ES-I3 (cell line): ENCODE data around the gene KLK5.

Experiments
- H3K36me3 ChIP-seq: 2 replicates; pipeline ENCODE4 v1.6.1; 2013; ENCODE audit warnings: mild to moderate bottlenecking, low read length, control low read depth, moderate library complexity; ENCODE audit not compliant: insufficient read depth
- H3K4me1 ChIP-seq: 2 replicates; pipeline ENCODE4 v1.6.1; 2013; ENCODE audit warnings: mild to moderate bottlenecking, control low read depth, low read length; ENCODE audit not compliant: insufficient read depth
- H3K9ac ChIP-seq: 2 replicates; pipeline ENCODE4 v1.6.1; 2013; ENCODE audit warnings: low read depth, mild to moderate bottlenecking, low read length, moderate library complexity
- H3K9me3 ChIP-seq: 2 replicates; pipeline ENCODE4 v1.6.1; 2013; ENCODE audit warnings: mild to moderate bottlenecking, low read length, moderate library complexity; ENCODE audit not compliant: control insufficient read depth, insufficient read depth

The KLK5 gene

GRCh38 chr19:50959731-50960500 lies 7.1 kb upstream of the KLK5 start:
- H3K36me3 ChIP-seq = no peaks in the 10 kb centered on the region
- H3K9me3 ChIP-seq = no peaks in the 10 kb centered on the region
- no peaks in the 10 kb centered on the region for H3K4me1 ChIP-seq
- no peak overlapping the region for H3K9ac ChIP-seq

DNA sequence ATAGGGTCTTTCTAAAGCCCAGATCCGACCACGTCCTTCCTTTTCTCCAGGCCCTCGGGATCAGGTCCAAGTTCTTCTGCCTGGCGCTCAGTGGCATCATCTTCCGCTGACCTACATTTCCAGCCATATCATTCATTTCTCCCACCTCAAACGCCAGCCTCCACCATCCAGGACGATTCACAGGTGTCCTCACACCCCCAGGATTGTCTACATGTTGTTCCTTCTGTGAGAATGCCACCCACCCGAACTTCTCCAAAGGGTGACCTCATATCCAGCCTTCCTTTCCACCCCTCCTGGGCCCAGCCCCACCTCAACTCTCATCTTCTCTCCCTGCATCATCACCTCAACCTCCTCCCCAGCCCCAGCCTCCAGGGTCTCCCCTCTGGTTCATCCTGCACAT lies 4.7 kb upstream of the KLK5 start:
- Histone ChIP-seq H3K36me3 (no peaks in the 10 kb centered on the region), H3K4me1 (no peaks in the 10 kb centered on the region; the same call in 1 of the 2 replicates), H3K9me3 (no peaks in the 10 kb centered on the region), H3K9ac (no peak overlapping the region)

DNA sequence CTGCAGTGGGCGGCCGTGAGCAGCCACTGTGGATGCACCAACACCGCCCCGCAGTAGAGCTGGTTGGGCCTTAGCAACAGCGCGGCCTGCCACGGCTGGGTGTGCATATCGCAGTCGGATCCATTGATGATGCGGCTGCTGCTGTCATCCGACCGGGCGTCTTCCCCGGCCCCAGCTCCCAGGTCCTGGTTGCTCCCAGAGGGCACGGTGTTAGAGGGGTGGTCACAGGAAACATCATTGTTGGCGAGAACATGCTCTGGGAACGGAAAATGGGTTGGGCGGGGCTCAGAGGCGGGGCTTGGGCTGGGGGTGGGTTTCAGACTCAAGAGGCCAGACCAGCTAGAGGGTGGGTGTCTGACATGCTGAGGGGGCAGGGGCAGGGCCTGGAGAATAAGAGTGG lies 3.0 kb downstream of the KLK5 start:
- H3K36me3 ChIP-seq = no peaks in the 10 kb centered on the region
- no peak overlapping the region; the same call in 1 of the 2 replicates for H3K9ac ChIP-seq
- no peaks in the 10 kb centered on the region; the same call in 1 of the 2 replicates for H3K4me1 ChIP-seq
- H3K9me3 ChIP-seq = no peaks in the 10 kb centered on the region

- no peaks in the 10 kb centered on the region for H3K36me3 ChIP-seq
- H3K9ac ChIP-seq = no peak overlapping the region
- no peaks in the 10 kb centered on the region; the same call in 1 of the 2 replicates for H3K4me1 ChIP-seq
- no peaks in the 10 kb centered on the region for H3K9me3 ChIP-seq
Observed at GRCh38 chr19:50947123-50947522, 5.7 kb downstream of the KLK5 start.

- H3K9me3 ChIP-seq = no peaks in the 10 kb centered on the region
- H3K9ac ChIP-seq = no peak overlapping the region
Observed at GRCh38 chr19:50944795-50945194, 8.0 kb downstream of the KLK5 start.

DNA sequence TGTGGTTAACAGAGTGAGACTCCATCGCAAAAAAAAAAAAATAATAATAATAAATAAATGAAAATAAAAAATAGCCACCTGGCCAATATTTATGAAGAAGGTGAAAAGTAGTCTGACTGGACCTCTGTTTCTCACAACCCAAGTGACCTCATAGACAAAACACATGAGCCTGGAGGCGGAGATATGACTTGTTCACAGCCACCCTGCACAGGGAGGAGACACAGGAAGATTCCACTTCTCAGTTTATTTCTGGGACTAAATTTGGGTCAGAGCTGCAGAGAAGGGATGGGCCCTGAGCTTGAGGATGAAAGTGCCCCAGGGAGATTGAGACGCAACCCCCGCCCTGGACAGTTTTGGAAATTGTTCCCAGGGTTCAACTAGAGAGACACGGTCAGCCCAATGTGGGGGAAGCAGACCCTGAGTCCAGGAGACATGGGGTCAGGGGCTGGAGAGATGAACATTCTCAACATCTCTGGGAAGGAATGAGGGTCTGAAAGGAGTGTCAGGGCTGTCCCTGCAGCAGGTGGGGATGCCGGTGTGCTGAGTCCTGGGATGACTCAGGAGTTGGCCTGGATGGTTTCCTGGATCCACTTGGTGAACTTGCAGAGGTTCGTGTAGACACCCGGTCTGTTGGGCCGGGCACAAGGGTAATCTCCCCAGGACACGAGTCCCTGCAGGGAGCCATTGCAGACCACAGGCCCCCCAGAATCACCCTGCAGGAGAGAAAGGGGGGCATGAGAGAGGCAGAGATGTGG lies 9.6 kb downstream of the KLK5 start:
- H3K9me3 ChIP-seq = no peaks in the 10 kb centered on the region
- H3K4me1 ChIP-seq = no peaks in the 10 kb centered on the region
- no peak overlapping the region for H3K9ac ChIP-seq
- H3K36me3 ChIP-seq = no peaks in the 10 kb centered on the region

More at GRCh38 chr19:50944795-50945194, 8.0 kb downstream of the KLK5 start:
- Histone ChIP-seq H3K36me3 (no peaks in the 10 kb centered on the region), H3K4me1 (no peaks in the 10 kb centered on the region)

GRCh38 chr19:50939596-50939995 lies 13.2 kb downstream of the KLK5 start:
- no peaks in the 10 kb centered on the region for H3K36me3 ChIP-seq

DNA sequence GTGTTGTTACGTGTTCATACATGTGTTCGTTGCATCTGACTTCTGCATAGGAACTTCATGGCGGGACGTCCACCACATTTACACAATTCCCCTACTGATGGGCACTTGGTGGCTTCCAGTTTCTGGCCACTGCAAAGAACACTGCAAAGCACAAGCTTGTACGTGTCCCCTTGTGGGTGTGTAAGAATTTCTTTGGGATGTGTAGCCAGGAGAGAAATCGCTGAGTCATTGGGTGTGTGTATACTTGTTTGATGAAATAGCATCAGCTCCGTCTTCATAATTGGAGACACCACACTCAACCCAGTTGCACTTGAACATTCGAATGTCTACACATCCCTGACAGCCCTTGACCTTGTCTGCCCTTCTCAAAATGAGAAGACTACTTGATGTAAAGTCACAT lies 19.2 kb downstream of the KLK5 start:
- Histone ChIP-seq H3K9ac (no peak overlapping the region), H3K36me3 (no peaks in the 10 kb centered on the region), H3K9me3 (no peaks in the 10 kb centered on the region), H3K4me1 (no peaks in the 10 kb centered on the region)

More at GRCh38 chr19:50939596-50939995, 13.2 kb downstream of the KLK5 start:
- no peak overlapping the region for H3K9ac ChIP-seq
- H3K9me3 ChIP-seq = no peaks in the 10 kb centered on the region
- no peaks in the 10 kb centered on the region for H3K4me1 ChIP-seq

DNA sequence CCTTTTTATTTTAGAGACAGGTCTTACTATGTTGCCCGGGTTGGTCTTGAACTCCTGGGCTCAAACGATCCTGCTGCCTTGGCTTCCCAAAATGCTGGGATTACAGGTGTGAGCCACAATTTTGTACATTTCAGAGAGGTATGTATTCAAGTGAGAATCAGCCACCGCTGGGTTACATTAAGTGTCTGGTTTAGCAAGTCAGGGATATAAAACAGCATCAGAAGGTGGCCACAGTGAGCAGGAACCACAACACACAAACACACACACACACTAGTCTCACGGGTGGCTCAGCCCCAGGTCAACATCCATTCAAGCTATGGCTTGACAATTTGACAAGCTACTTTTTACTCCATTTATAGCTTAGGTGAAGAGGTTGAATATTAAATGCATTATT lies 20.2 kb downstream of the KLK5 start:
- H3K36me3 ChIP-seq = no peaks in the 10 kb centered on the region
- H3K4me1 ChIP-seq = no peaks in the 10 kb centered on the region
- H3K9ac ChIP-seq = no peak overlapping the region
- H3K9me3 ChIP-seq = no peaks in the 10 kb centered on the region

DNA sequence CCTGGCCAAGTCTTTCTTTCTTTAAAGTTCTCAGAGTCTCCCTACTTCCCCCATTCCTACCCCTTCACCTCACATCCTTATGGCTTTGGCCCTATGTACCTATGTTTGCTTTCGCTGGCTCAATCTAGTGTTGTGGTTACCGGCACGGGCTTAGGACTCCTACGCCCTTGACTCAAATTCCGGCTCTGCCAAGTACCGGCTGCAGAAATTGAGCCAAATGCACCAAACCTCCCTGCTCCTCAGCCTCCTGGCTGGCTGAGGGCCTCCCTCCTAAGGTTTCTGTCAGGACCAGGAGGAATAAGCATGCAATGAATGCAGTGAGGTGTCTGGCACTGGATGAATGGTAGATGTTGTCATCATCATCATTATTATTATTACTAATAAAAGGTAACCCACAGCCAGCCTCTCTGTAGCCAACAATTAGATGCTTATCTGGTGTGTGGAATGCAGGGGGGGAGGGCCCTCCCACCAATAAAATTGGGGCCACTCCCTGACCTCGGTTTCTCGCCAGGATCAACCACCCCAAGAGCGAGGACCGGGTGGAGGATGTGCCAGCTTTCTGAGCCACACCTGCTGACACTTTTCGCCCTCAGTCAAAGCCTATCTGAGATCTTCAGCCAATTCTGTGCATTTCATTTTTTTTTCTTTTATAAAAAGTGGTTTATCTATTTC lies 20.7 kb downstream of the KLK5 start:
- no peaks in the 10 kb centered on the region for H3K9me3 ChIP-seq
- H3K36me3 ChIP-seq = no peaks in the 10 kb centered on the region
- H3K9ac ChIP-seq = no peak overlapping the region
- H3K4me1 ChIP-seq = no peaks in the 10 kb centered on the region

GRCh38 chr19:50931023-50931422 lies 21.8 kb downstream of the KLK5 start:
- Histone ChIP-seq H3K9me3 (no peaks in the 10 kb centered on the region), H3K9ac (no peak overlapping the region), H3K36me3 (no peaks in the 10 kb centered on the region), H3K4me1 (no peaks in the 10 kb centered on the region)

DNA sequence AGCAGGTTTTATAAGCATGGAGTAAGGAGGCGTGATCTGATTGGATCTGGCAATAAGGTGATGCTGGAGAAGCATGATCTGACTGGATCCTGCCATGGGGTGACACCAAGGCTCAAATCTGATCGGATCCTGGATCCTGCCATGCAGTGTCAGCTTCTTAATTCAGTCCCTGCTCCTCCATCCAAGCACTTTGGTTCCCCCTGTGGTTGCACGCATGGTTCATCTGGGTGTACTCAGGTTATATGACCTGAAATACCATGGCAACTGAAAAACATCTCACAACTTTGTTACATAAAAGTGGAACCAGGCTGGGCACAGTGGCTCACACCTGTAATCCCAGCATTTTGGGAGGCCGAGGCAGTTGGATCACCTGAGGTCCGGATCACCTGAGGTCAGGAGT lies 24.0 kb downstream of the KLK5 start:
- Histone ChIP-seq H3K9ac (no peak overlapping the region), H3K4me1 (no peaks in the 10 kb centered on the region), H3K9me3 (no peaks in the 10 kb centered on the region), H3K36me3 (no peaks in the 10 kb centered on the region)

GRCh38 chr19:50926144-50926543 lies 26.7 kb downstream of the KLK5 start:
- Histone ChIP-seq H3K36me3 (no peaks in the 10 kb centered on the region), H3K9ac (no peak overlapping the region), H3K9me3 (no peaks in the 10 kb centered on the region), H3K4me1 (peaks cover 5% of the 10 kb centered on the region; the same call in 1 of the 2 replicates)

- no peaks in the 10 kb centered on the region for H3K9me3 ChIP-seq
- H3K4me1 ChIP-seq = peaks cover 5% of the 10 kb centered on the region; the same call in 1 of the 2 replicates
- H3K36me3 ChIP-seq = no peaks in the 10 kb centered on the region
- no peak overlapping the region for H3K9ac ChIP-seq
Observed at GRCh38 chr19:50925734-50926133, 27.1 kb downstream of the KLK5 start.
